AG09309 (cell line): ENCODE measurements around the gene TTI1.

Source experiments
- DNase-seq: peaks from one replicate; pipeline ENCODE4 v3.0.0-alpha.2; 2010; ENCODE audit warnings: low read depth
- H3K4me3 ChIP-seq: 2 replicates; pipeline ENCODE4 v1.5.1; 2011; ENCODE audit warnings: mild to moderate bottlenecking, low read depth, low read length, moderate library complexity; ENCODE audit not compliant: control insufficient read depth
- TF ChIP-seq, protein P1 (sequence below): IDR thresholded peaks from 2 replicates; pipeline ENCODE4 v1.5.1; 2011; ENCODE audit warnings: mild to moderate bottlenecking, low read depth, low read length, inconsistent platforms; ENCODE audit not compliant: insufficient read depth, control insufficient read depth; ENCODE audit errors: missing control alignments

TTI1 gene

DNA sequence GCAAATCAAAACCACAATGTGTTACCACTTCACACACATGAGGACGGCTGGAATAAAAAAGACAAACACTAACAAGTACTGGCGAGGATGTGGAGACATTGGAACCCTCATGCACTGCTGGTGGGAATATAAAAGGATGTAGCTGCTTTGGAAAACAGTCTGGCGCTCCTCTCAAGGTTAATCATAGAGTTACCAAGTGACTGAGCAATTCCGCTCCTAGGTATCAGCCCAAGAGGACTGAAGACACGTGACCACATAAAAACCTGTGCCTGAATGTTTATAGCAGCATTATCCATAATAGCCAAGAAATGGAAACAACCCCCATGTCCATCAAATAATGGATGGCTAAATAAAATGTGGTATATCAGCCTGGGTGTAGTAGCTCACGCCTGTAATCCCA is 85.3 kb downstream of the TTI1 start:
- TF ChIP-seq, protein P1, sequence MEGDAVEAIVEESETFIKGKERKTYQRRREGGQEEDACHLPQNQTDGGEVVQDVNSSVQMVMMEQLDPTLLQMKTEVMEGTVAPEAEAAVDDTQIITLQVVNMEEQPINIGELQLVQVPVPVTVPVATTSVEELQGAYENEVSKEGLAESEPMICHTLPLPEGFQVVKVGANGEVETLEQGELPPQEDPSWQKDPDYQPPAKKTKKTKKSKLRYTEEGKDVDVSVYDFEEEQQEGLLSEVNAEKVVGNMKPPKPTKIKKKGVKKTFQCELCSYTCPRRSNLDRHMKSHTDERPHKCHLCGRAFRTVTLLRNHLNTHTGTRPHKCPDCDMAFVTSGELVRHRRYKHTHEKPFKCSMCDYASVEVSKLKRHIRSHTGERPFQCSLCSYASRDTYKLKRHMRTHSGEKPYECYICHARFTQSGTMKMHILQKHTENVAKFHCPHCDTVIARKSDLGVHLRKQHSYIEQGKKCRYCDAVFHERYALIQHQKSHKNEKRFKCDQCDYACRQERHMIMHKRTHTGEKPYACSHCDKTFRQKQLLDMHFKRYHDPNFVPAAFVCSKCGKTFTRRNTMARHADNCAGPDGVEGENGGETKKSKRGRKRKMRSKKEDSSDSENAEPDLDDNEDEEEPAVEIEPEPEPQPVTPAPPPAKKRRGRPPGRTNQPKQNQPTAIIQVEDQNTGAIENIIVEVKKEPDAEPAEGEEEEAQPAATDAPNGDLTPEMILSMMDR: no peak
- no peak for DNase-seq
- H3K4me3 ChIP-seq: no peak overlapping the region

DNA sequence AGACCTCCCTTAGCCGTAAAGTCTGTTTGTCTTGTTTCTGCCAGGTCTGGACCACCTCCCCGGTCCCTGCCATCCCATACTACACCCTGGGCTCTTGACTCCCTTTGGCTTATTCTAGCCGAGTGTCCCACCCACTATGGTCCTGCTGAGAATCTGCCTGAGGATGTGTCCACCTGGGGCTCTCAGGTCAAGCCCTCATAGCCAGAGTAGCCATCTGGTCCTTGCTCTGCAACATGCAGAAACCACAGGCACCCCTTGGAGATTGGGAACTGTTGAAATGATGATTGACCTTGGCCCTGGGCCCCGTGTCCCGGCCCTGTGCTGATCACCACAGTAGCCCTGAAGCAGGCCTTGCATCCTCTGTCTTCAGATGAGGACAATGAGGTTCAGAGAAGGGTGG is 86.3 kb downstream of the TTI1 start:
- no peak for DNase-seq
- TF ChIP-seq, protein P1: no peak
- H3K4me3 ChIP-seq: no peak overlapping the region

DNA sequence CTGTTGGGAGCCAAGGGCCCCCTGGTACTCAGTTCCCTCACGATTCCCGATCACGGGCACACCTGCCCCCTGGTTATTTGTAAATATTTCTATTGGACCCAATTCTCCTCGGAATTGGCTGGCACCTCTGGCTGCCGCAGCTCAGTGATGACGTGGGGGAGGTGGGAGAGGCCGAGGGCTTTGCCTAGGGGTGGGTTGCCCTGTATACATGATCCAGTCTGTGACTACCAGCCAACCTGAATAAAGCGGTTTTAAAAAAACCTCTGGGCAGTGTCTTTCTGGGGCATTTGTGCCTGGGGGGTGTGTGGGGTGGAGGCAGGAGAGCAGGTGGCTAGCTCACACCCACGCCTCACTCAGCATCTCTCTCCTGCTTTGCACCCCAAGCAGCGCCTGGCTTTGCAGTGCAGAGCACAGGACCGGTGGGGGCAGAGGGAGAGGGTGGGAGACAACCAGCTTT is 88.1 kb downstream of the TTI1 start:
- TF ChIP-seq, protein P1: no peak
- H3K4me3 ChIP-seq: no peak overlapping the region
- no peak for DNase-seq

DNA sequence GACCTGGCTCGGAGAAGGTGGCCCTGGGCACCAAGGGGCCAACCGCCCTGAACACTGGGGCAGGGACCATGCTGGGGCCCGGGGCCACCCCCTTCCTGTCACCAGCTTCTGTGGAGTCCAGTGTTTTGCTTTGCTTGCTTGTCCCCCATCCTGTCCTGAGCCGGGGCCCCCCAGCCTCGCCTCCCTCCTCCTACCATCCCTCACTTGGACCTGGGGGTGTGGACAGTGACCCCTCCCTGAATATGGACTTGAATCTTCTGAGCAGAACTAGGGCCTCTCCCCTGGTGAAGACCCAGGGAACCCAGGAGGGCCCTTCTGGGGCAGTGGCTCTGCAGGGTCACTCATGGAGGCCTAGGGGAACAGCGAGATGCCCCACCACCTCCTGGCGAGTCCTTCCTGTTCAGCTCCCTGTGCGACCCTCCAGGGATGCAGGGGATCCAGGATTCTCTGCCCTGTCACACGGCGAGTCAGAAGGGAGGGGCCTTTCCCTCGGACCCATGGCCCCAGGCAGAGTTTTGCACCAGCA is 88.7 kb downstream of the TTI1 start:
- DNase-seq: no peak
- no peak overlapping the region for H3K4me3 ChIP-seq
- TF ChIP-seq, protein P1: no peak

DNA sequence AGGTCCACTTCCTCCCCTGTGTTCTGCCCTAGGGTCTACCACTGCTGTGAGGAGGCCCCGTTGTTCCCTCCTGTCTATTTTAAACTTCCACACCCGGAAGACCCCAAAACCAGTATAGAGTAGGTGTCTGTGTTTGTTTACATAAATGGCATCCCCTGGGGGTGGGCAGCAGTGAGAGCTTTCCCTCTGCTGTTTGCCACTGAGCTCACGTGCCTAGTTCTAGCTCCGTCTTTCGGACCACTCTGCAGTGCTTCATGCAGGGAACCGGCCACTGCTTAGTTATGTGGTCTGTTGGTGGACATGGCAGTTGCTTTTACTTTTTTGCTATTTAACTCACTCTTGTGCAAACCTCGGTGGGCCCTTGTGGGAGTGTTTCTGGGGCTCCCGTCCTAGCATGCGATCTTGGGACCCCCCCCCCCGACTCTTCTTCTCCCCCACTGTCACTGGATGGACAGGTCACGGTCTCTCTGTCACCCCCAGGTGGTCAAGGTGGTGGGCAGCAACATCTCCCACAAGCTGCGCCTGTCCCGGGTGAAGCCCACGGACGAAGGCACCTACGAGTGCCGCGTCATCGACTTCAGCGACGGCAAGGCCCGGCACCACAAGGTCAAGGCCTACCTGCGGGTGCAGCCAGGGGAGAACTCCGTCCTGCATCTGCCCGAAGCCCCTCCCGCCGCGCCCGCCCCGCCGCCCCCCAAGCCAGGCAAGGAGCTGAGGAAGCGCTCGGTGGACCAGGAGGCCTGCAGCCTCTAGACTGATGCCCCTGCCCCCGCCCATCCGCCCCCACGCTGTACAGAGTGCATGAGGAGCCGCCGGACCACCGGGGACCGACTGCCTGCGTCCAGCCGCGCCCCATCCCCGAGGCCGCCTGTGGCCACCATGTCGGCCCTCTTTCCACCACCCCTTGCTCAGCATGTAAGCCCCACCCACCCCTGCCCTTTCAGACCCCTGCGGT is 89.5 kb downstream of the TTI1 start:
- no peak for DNase-seq
- TF ChIP-seq, protein P1: no peak
- H3K4me3 ChIP-seq: no peak overlapping the region

DNA sequence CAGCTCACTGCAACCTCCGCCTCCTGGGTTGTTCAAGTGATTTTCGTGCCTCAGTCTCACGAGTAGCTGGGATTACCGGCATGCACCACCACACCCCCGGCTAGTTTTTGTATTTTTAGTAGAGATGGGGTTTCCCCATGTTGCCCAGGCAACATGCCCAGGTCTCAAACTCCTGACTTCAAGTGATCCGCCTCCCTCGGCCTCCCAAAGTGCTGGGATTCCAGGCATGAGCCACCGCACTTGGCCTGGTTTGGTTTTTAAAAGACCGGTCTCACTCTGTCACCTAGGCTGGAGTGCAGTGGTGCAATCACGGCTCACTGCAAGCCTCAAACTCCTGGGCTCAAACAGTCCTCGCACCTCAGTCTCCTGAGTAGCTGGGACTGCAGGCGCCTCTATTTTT is 90.2 kb downstream of the TTI1 start:
- no peak for DNase-seq
- TF ChIP-seq, protein P1: no peak
- H3K4me3 ChIP-seq: no peak overlapping the region
